Tibial artery (tissue), 4 donors: ENCODE measurements around the gene WHRN.
A peak's percentile ranks its signal among the peaks of the same experiment; 100 is the strongest.

Experiments used
- DNase-seq, 2 donors: peaks; one replicate each; pipeline ENCODE4 v3.0.0-alpha.2; 2019
- H3K27ac ChIP-seq, 2 donors: fragments of 200-600 bp; sonication (generic) in 1 of 2; 1 replicate in 1 of 2; 2 replicates in 1 of 2; pipeline ENCODE4 v1.5.1; 2018 to 2019; ENCODE audit warnings: mild to moderate bottlenecking in 1 of 2
- H3K27me3 ChIP-seq, 2 donors: fragments of 200-600 bp; sonication (generic) in 1 of 2; one replicate each; pipeline versions ENCODE4 v1.5.1 to v1.6.0; 2016 to 2019
- H3K36me3 ChIP-seq, 3 donors: fragments of 200-600 bp; sonication (generic) in 2 of 3; one replicate each; pipeline ENCODE4 v1.5.1; 2016 to 2019; ENCODE audit warnings: mild to moderate bottlenecking in 2 of 3
- H3K4me1 ChIP-seq, 4 donors: fragments of 200-600 bp; sonication (generic) in 2 of 4; 1 replicate in 3 of 4; 2 replicates in 1 of 4; pipeline ENCODE4 v1.5.1; 2016 to 2019
- H3K4me3 ChIP-seq, 2 donors: fragments of 200-600 bp; sonication (generic) in 1 of 2; 1 replicate in 1 of 2; 2 replicates in 1 of 2; pipeline ENCODE4 v1.5.1; 2018 to 2019; ENCODE audit warnings: mild to moderate bottlenecking in 2 of 2
- H3K9me3 ChIP-seq, 3 donors: fragments of 200-600 bp; sonication (generic) in 1 of 3; one replicate each; pipeline ENCODE4 v1.5.1; 2016 to 2019
- CTCF ChIP-seq, 2 experiments: fragments of 200-600 bp in 1 of 2; fragments of 450-650 bp in 1 of 2; IDR thresholded peaks; one replicate each; pipeline ENCODE4 v1.5.1; 2017 to 2019; ENCODE audit warnings: antibody characterized with exemption in 2 of 2, mild to moderate bottlenecking in 1 of 2, moderate library complexity in 1 of 2
- intact Hi-C: fragments of 100-400 bp; cut with DNase I; formaldehyde crosslinking; loops from one replicate; pipeline ENCODE4 v1.15.0; 2023; ENCODE audit warnings: low total_unique reads

The WHRN gene

GRCh38 chr9:114469091-114469853 lies 36.0 kb downstream of the WHRN start:
- H3K9me3 ChIP-seq: peaks cover 0 to 10% (median 0%) of the 10 kb centered on the region in 3 donors
- peak in 1 of 2 donors; percentile 43 for DNase-seq

GRCh38 chr9:114467910-114468309 lies 37.4 kb downstream of the WHRN start:
- Histone ChIP-seq H3K4me3 (no peak overlapping the region), H3K9me3 (peaks cover 0 to 10% (median 0%) of the 10 kb centered on the region in 3 donors), H3K4me1 (no peaks in the 10 kb centered on the region), H3K27ac (no peak overlapping the region), H3K36me3 (peaks cover 0 to 14% (median 0%) of the 10 kb centered on the region in 3 donors), H3K27me3 (no peaks in the 10 kb centered on the region)
- TF ChIP-seq CTCF (IDR thresholded peaks at IDR 0.05): no peak
- intact Hi-C loops: no loop called here
- peak in 1 of 2 donors; percentile 19 for DNase-seq

More at GRCh38 chr9:114469091-114469853, 36.0 kb downstream of the WHRN start:
- intact Hi-C loops: no loop called here
- TF ChIP-seq CTCF (IDR thresholded peaks at IDR 0.05): no peak
- Histone ChIP-seq H3K36me3 (peaks cover 0 to 14% (median 0%) of the 10 kb centered on the region in 3 donors), H3K27ac (no peak overlapping the region), H3K27me3 (no peaks in the 10 kb centered on the region), H3K4me1 (no peaks in the 10 kb centered on the region), H3K4me3 (no peak overlapping the region)

- Histone ChIP-seq H3K4me3 (no peak overlapping the region), H3K27me3 (no peaks in the 10 kb centered on the region), H3K9me3 (peaks cover 0 to 10% (median 0%) of the 10 kb centered on the region in 3 donors), H3K27ac (no peak overlapping the region), H3K36me3 (peaks cover 0 to 14% (median 0%) of the 10 kb centered on the region in 3 donors), H3K4me1 (no peaks in the 10 kb centered on the region)
- DNase-seq: peak in 1 of 2 donors; percentile 41
- intact Hi-C loops: no loop called here
- TF ChIP-seq CTCF (IDR thresholded peaks at IDR 0.05): no peak
Observed at GRCh38 chr9:114467226-114467750, 38.0 kb downstream of the WHRN start.

- no peak overlapping the region for H3K27ac ChIP-seq
- intact Hi-C loops: no loop called here
- H3K36me3 ChIP-seq: peaks cover 0 to 14% (median 0%) of the 10 kb centered on the region in 3 donors
- no peaks in the 10 kb centered on the region for H3K4me1 ChIP-seq
- peaks cover 0 to 10% (median 0%) of the 10 kb centered on the region in 3 donors for H3K9me3 ChIP-seq
- DNase-seq: peak in 1 of 2 donors; percentile 54
- no peaks in the 10 kb centered on the region for H3K27me3 ChIP-seq
- TF ChIP-seq CTCF (IDR thresholded peaks at IDR 0.05): no peak
- H3K4me3 ChIP-seq: no peak overlapping the region
Observed at GRCh38 chr9:114465906-114466900, 39.1 kb downstream of the WHRN start.

GRCh38 chr9:114465417-114465816 lies 39.9 kb downstream of the WHRN start:
- H3K27ac ChIP-seq: no peak overlapping the region
- H3K36me3 ChIP-seq: peaks cover 0 to 14% (median 0%) of the 10 kb centered on the region in 3 donors
- intact Hi-C loops: no loop called here
- no peak overlapping the region for H3K4me3 ChIP-seq
- DNase-seq: no peak
- peaks cover 0 to 10% (median 0%) of the 10 kb centered on the region in 3 donors for H3K9me3 ChIP-seq
- H3K4me1 ChIP-seq: no peaks in the 10 kb centered on the region
- H3K27me3 ChIP-seq: no peaks in the 10 kb centered on the region
- TF ChIP-seq CTCF (IDR thresholded peaks at IDR 0.05): no peak
